CD1c-positive myeloid dendritic cell (primary cell): ENCODE measurements around the gene PCDHA1.

Experiments
- DNase-seq: peaks from one replicate; pipeline ENCODE4 v3.0.0-alpha.2; 2016; ENCODE audit errors: extremely low spot score

Gene PCDHA1

DNA sequence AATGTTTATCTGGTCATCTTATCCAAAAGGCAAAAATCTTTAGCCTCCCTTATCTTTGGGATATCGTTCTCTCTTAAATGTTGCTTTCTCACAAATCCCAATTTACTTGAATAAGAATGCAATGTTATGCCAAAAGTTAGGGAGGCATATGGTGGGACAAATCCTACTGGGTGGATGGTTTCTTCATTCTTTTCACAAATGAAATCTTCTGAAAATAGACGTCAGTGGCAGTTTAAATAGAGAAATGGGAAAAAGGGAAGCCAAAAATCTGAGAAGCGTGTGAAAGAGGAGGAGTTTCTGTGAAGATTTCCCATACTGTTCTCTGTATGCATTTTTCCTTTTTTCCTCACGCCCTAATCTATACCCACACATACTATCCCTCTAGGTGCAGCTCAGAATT, 137.7 kb downstream of the PCDHA1 start:
- no peak for DNase-seq

DNA sequence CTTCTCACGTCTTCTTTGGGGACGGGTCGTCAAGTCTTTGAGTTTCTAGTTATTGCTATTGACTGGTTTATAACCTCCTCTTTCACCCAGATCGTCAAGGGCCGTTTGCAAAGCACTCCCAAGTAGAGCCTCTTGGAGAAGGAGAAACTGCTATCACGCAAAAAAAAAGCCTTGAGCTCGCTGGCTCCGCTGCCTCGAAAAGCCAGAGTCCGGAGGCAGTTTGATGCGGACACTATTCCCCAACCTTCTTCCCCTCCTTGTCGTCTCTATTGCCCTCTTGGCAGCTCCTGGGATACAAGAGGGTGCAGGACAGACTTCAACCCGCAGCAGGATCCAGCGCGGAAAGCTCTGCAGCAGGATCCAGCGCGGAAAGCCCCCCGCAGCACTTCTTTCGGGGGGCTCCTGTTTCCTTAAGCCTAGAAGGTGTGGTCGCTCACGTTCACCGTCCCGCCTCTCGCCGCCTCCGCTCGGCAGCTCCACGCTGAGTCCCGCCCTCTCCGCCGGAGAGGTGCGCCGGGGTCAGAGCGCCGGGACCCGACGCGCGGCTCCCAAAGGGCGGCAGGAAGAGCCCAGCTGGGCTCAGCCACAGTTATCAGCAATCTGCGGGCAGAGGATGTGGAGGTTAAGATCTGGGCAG, 140.0 kb downstream of the PCDHA1 start, which contains the start of gene PCDHAC1:
Gene PCDHAC1, plus strand, starts transcription at position 494 of the 637 bp plus-strand sequence. CDS start 594 bp downstream, outside the sequence.
- no peak for DNase-seq

DNA sequence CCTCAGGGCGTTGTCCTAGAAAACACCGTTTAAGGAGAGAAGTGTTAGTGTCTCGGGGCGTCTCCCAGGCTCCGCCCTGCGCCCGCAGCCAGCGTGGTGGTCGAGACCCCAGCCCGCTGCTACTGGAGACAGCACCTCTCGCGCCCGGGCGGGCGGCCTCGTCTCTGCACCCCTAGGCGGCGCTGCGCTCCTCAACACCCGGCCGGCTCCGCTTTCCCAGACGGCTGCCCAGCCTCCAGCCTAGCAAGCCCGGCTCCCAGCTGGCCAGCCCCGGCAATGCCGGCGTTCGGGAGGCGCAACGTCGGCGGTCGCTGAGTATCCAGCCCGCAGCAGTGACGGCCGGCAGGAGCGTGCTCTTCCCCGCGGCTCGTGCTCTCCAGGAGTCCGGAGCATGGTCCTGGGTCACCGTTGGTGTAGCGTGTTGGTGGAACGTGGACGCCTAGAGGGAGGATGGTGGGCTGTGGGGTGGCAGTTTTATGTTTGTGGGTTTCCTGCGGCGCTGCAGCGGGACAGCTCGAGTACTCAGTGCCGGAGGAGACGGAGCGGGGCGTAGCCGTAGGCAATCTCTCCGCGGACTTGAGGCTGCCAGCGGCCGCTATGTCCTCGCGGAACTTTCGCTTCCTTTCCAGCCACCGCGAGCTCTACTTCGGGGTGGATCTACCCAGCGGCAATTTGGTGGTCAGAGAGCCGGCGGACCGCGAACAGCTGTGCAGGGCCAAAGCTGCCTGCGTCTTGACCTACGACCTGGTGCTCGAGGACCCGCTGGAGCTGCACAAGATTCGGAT, 140.7 kb downstream of the PCDHA1 start:
- no peak for DNase-seq

DNA sequence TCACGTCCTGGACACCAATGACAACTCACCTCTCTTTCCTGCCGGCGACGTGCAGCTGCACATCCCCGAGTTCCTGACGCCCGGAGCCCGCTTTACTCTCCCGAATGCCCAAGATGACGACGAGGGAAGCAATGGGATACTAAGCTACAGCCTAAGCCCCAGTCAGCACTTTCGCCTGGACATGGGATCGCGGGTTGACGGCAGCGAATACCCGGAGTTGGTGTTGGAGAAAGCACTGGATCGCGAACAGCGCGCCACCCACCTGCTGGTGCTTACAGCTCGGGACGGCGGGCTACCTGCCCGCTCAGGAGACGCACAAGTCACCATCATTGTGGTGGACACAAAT, 141.3 kb downstream of the PCDHA1 start:
- DNase-seq, result no peak

DNA sequence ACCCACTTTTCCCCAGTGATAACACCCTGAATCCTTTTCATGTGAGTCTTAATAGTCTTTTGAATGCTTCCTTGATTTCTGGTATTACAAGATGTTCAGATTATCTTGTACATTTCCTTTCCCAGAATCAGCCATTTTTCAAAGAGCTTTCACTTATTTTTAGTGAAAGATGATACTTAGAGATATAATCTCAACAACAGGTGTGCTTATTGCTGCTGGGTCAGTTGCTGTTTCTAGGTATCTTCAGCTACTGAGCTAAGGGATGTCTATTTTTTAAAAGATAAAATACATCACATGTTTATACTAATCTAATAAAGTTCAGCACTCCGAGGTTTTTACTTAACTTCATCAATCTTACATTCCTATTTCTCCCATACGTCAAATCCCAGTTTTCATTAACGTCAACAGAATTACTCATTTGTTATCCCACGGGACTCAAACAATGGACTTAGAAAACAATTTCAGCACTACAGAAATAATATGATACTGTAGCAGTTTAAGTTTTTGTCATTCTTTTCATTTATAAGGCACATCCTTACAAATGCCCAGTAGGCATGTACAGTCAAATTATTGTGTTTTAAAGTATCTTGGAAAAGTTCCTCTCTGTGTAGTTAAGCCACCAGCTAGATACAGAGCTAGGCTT, 149.1 kb downstream of the PCDHA1 start:
- DNase-seq, result no peak

DNA sequence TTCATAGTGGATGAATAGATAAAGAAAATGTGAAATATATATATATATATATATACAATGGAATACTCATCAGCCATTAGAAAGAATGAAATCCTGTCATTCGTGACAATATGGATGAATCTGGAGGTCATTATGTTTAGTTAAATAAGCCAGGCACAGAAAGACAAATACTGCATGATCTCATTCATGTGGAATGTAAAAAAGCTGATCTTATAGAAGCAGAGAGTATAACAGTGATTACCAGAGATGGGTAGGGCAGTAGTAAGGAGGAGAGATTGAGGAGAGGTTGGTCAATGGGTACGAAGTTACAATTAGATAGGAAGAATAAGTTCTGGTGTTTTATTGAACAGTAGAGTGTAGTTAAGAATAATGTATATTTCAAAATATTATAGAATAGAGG, 160.6 kb downstream of the PCDHA1 start:
- DNase-seq, result no peak

DNA sequence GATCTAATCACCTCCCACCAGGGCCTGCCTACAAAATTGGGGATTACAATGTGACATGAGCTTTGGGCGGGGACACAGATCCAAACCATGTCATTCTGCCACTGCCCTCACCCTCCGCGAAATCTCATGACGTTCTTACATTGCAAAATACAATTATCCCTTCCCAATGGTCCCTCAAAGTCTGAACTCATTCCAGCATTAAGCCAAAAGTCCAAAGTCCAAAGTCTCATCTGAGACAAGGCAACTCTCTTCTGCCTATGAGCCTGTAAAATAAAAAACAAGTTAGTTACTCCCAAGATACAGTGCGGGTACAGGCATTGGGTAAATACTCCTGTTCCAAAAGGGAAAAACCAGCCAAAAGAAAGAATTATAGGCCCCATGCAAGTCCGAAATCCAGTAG, 165.7 kb downstream of the PCDHA1 start:
- DNase-seq, result no peak

DNA sequence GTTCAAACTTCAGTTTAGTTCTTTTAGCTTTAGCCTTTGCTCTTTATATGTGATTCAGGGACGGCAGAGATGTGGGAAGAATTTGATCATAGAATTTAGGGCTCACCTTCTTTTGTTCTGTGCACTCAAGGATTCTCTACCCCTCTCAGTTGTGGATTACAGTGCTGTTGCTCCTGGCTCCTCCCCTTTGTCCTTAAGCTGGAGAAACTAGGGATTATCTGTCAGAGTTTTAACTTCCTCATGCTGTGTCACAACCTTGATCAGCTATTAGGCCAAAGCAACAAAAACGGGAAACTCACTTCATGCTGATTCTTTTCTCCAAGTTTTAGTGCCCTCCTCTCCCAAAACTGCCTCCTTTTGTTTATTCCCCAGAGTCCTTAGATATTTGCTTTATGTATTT, 167.3 kb downstream of the PCDHA1 start:
- no peak for DNase-seq

DNA sequence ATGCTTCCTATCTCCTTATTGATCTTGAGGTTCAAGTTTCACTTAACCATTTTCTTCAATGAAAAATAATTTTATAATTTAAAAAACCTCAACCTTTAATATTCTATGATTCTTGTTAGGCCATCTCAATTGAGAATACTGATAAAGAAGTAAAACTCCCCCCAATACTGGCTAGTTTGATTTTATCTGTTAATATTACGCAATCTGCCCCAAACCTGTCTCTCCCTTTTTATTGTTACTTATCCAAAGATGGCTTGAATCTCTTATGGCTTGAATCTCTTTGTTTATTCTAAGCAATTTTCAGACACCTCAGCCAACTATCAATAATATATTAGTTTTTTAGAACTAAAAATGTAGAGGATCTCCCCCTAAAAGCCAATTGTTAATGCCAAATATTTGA, 176.2 kb downstream of the PCDHA1 start:
- no peak for DNase-seq

DNA sequence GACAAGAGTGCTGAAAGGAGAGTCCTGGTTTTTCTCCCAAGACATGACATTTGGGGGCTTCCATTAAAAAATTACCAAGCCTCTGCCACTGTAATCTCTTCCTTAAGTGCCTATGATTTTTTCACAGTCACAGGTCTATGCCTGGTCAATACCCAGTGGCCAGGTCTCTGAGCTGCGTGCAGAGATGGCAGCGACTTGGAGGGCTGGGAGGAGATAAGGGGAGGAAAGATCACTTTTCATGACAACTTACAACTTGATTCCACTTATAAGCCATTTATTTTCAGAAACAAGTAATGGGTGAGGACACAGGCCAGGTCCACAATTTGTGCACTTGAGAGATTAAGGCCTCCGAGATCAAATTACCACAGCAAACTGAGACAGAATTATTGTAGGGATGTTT, 178.4 kb downstream of the PCDHA1 start:
- DNase-seq, result no peak

DNA sequence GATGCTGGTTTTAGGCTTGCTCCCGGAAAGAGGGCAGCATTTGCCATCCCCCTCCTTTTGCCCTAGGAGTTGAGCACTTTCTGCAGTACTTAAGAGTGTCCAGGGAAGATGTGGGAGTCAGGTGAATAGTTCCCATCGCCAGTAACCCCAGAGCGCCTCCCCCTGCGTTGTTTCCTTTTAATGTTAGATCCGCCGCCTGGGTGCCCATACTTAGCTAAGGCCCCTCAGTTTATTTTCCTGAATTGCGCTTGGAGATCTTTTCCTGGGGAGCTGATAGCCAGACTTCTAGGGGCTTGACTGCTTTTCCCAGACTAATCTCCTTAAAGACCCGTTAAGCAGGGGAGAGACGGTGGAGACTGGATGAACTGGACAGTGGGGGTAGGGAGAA, 180.0 kb downstream of the PCDHA1 start:
- no peak for DNase-seq

DNA sequence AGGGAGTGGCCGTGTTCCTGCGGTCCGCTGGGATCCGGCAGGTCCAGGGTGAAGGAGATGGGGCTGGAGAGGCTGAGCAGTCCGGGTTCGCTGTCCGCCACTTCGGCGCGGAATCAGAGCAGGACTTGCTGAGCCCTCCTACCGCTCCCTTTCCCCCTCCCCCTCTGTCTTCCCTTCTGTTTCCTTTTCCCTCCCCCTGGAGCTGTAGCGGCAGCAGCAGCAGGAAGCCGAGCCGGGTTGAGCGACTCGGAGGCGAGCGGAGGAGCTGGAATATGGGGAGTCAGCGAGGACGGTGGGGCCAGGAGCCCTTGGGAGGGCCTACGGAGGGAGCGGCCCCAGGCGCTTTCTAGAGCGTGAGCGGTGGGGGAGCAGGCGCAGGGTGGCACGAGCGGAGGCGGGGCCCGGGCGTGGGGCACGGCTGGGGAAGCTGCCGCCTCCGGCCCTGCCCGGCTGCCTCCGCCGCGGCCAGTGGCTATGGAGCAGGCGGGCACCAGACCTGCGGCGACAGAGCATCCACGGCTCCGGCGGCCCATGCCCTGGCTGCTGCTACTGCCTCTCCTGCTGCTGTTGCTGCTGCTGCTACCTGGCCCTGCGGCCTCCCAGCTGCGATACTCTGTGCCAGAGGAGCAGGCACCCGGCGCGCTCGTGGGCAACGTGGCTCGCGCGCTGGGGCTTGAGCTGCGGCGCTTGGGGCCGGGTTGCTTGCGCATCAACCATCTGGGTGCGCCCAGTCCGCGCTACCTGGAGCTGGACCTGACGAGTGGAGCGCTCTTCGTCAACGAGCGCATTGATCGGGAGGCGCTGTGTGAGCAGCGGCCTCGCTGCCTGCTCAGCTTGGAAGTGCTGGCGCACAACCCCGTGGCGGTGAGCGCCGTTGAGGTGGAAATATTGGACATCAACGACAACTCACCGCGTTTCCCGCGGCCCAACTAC, 180.6 kb downstream of the PCDHA1 start, which contains the start of gene PCDHAC2:
Gene PCDHAC2, plus strand, starts transcription at position 184 of the 933 bp plus-strand sequence. Its CDS starts 291 bp downstream, at position 475.
- DNase-seq, result no peak

DNA sequence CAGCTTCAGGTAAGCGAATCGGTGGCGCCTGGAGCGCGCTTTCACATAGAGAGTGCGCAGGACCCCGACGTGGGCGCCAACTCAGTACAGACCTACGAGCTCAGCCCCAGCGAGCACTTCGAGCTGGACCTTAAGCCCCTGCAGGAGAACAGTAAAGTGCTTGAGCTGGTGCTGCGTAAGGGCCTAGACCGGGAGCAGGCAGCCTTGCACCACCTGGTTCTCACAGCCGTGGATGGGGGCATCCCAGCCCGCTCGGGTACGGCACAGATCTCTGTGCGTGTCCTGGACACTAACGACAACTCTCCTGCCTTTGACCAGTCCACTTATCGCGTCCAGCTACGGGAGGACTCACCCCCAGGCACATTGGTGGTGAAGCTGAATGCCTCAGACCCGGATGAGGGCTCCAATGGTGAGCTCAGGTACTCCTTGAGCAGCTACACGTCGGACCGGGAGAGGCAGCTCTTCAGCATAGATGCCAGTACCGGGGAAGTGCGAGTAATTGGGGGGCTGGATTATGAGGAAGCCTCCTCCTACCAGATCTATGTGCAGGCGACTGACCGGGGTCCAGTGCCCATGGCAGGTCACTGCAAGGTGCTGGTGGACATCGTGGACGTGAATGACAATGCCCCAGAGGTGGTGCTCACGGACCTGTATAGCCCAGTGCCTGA, 181.4 kb downstream of the PCDHA1 start:
- no peak for DNase-seq

DNA sequence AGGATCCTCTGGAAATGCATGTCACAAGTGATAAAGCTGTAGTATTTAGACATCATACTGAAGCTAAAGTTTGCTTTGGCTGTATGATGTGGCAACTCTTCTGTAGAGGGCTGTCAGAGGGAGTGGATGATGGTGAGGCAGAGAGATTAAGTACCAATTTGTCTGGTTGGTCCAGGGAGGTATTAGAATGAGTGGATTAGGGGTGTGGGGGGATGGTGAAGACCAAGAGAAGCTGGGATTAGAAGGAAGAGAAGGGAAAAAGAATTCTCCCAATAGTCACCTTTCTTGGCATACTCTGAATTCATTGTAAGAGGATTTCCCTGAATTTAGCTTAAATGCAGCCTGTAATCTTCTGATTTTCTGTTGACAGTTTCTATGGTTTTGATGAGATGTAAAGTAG, 183.9 kb downstream of the PCDHA1 start:
- no peak for DNase-seq

DNA sequence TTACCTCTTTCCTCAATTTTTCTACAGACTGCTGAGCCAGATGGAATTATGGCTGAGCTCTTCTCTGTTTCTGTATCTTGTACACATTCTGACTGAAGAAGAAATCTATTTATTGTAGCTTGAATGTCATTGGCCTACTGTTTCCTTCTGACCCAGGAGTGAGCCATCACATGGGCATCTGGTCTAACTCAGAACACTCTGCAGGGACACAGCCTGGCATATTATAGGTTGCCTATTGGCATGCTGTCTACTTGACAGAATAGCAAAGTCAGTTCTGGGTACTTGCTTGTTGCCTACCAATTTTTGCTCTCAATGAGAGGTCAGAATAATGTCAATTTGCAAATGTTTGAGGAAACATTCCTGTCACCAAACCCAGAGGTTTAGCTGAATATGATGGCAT, 187.6 kb downstream of the PCDHA1 start:
- DNase-seq, result no peak

DNA sequence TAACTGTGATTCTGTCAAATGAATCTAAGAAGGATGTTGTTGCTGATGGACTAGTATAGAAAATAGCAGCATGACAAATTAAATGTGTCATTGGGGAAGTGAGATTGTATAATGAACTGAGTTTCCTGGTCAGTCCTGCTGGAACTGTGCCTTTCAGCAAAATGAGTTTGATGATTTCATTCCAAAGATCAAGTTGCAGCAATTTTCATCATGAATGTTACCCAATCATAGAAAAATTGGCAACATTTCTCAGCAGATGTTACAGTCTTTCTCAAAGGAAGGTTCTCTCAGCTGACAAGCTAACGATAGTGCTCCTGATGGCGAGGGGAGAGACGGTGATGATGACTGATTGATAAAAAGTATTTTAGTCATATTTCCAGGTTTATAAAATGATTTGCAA, 191.1 kb downstream of the PCDHA1 start:
- no peak for DNase-seq

DNA sequence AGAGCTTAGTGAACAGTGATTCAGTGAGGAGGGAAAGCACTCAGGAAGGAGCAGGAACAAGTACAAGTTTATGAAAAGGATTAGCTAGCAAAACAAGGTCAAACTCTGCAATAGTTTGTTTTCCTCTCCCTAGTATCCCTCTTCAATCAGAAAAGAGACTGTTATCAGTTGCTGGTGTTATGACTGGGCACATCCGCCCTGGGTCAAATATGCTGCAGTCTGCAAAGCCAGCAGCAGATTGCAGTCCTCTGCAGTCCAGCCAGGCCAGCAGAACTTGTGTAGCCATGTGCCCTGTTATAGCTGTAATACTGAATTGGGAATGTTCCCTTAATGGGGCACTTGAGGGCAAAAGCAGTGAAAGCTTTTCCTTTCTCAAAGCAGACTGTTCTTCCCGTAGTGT, 192.3 kb downstream of the PCDHA1 start:
- no peak for DNase-seq

DNA sequence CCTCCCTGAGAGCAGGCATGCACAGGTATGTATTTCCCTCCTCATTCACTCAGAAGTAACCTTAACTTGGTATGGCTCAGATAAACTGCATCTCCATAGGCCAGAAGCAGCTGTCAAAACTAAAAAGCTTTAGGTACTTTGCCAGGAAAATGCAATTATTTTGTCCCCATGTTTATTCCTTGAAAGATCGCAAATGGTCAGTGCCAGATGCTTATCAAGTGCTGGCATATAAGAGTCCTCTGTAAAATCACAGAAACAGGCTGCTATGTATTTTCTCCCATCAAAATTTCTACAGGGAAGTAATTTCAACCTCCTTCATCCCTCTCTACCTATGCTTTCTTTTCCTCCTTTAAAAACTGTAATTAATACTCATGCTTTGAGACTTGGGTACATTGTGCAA, 193.0 kb downstream of the PCDHA1 start:
- DNase-seq, result no peak

DNA sequence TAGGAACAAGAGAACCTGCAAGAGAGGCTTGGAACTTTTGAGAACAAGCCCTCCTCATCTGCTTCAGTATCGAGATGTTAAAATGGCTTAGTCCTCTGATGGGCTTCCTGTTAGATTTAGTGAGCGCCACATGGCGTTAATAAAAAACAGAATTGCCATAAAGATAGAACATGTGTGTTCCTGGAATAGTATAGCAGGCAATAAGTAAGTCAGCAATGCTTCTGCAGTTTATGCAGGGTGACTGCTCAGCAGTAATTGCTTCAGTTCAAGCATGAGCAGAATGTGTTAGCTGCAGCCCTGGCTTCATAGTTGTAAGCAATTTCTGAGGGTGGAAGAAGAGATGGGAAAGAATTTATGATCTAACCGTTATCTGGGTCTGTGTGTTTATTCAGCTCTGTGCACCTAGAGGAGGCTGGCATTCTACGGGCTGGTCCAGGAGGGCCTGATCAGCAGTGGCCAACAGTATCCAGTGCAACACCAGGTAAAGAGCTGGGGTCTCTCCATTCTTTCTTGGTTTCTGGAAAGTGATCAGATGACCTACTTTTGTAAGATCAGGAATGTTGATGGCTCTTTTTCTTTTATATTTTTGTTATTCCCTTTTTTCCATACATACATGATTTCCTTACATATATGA, 196.3 kb downstream of the PCDHA1 start:
- no peak for DNase-seq

DNA sequence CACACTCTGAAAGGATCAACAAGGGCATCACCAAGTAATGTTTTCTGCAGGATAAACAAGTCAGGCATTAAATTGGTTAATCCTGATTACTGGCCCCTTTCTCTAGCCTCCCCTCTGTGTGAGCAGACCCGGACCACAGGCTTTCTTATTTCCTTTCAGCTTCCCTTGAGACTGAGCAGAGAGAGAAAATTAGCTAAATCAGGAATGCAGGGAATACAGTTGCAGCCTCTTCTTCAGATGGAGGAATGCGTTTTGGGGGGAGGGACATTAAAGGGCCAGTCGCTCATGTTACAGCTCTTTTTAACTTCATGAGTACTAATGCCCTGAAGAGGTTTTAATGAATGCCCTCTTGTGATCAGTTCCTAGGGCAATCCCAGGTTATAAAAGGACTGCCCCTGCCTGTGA, 200.2 kb downstream of the PCDHA1 start:
- no peak for DNase-seq

DNA sequence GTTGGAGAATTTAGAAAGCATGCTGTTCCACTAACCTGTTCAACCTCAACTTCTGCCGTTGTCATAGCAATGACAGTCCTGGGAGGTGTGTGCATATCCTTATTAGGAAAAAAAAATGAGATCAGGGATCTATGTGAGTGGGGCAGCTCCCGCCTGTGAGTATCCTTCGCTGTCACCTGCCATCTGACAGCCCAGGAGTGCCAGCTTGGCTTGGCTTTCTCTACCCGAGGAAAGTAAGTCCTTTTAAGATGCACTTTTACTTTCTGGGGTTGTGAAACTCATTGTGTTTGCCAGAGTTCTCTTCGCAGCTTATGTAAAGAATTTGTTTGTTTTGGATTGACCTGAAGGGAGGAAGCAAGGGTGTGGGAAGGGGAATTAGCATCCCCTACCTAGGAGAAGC, 202.2 kb downstream of the PCDHA1 start:
- DNase-seq, result no peak
